Muscle layer of colon (tissue), 2 donors: Measurements from ENCODE around the gene TDP2.
"Not testable (repeated sequence)": the region's sequence is repeated elsewhere in the genome, so short reads cannot be mapped to it uniquely, and the experiment has no call there.

Experiments
- H3K27ac ChIP-seq: one replicate; pipeline ENCODE4 v1.7.0; 2013; ENCODE audit warnings: low read depth, mild to moderate bottlenecking, low read length, moderate library complexity
- H3K27me3 ChIP-seq, 2 donors: one replicate each; pipeline ENCODE4 v1.7.0; 2013; ENCODE audit warnings: low read length in 2 of 2, mild to moderate bottlenecking in 2 of 2; ENCODE audit not compliant: insufficient read depth in 2 of 2, control insufficient read depth in 1 of 2
- H3K36me3 ChIP-seq: one replicate; pipeline ENCODE4 v1.7.0; 2013; ENCODE audit warnings: mild to moderate bottlenecking, low read length; ENCODE audit not compliant: insufficient read depth
- H3K4me1 ChIP-seq: one replicate; pipeline ENCODE4 v1.7.0; 2013; ENCODE audit warnings: mild to moderate bottlenecking, low read length; ENCODE audit not compliant: insufficient read depth
- H3K4me3 ChIP-seq, 2 donors: one replicate each; pipeline ENCODE4 v1.7.0; 2013; ENCODE audit warnings: low read length in 2 of 2, low read depth in 1 of 2, mild to moderate bottlenecking in 1 of 2, moderate library complexity in 1 of 2
- H3K9ac ChIP-seq: one replicate; pipeline ENCODE4 v1.7.0; 2013; ENCODE audit warnings: low read length
- H3K9me3 ChIP-seq: one replicate; pipeline ENCODE4 v1.7.0; 2013; ENCODE audit warnings: mild to moderate bottlenecking, low read length
- donor health status: abdominal sarcoma.
- donor health status: Adenocarcinoma of cecum.

The TDP2 gene

GRCh38 chr6:24666641-24667377 lies at the start of gene TDP2, which contains the start of gene ACOT13:
Gene TDP2 (minus strand): TSS chr6:24666899. CDS start chr6:24666862, 37 bp downstream.
Gene ACOT13 (plus strand): TSS chr6:24667077. CDS start chr6:24667264, 187 bp downstream.
- Histone ChIP-seq H3K27me3 (no peaks in the 10 kb centered on the region), H3K9ac (peak within 1 kb of the TSS; percentile 97), H3K4me1 (peaks cover 24% of the 10 kb centered on the region), H3K27ac (peak within 1 kb of the TSS; percentile 95), H3K4me3 (peak within 1 kb of the TSS; percentile 97 to 100), H3K9me3 (no peaks in the 10 kb centered on the region), H3K36me3 (peaks cover 14% of the 10 kb centered on the region)

- Histone ChIP-seq H3K9ac (no peak overlapping the region), H3K27ac (no peak overlapping the region), H3K27me3 (no peaks in the 10 kb centered on the region), H3K4me3 (no peak overlapping the region), H3K9me3 (no peaks in the 10 kb centered on the region), H3K36me3 (peaks cover 90% of the 10 kb centered on the region), H3K4me1 (peaks cover 33% of the 10 kb centered on the region)
Measured at GRCh38 chr6:24710519-24711303, 44.0 kb upstream of the TDP2 start.

- H3K4me1 ChIP-seq = peaks cover 21% of the 10 kb centered on the region
- H3K9me3 ChIP-seq = no peaks in the 10 kb centered on the region
- H3K4me3 ChIP-seq = no peak overlapping the region
- H3K36me3 ChIP-seq = peaks cover 92% of the 10 kb centered on the region
- H3K27ac ChIP-seq = no peak overlapping the region
- no peak overlapping the region for H3K9ac ChIP-seq
- no peaks in the 10 kb centered on the region for H3K27me3 ChIP-seq
Measured at GRCh38 chr6:24709014-24709711, 42.5 kb upstream of the TDP2 start.

- Histone ChIP-seq H3K4me1 (peaks cover 15% of the 10 kb centered on the region), H3K4me3 (no peak overlapping the region), H3K27me3 (no peaks in the 10 kb centered on the region), H3K27ac (no peak overlapping the region), H3K36me3 (peaks cover 91% of the 10 kb centered on the region), H3K9me3 (no peaks in the 10 kb centered on the region), H3K9ac (no peak overlapping the region)
Measured at GRCh38 chr6:24708612-24709011, 41.9 kb upstream of the TDP2 start.

- no peaks in the 10 kb centered on the region for H3K27me3 ChIP-seq
- no peak overlapping the region for H3K27ac ChIP-seq
- no peaks in the 10 kb centered on the region for H3K9me3 ChIP-seq
Measured at GRCh38 chr6:24704468-24704867, 37.8 kb upstream of the TDP2 start.

GRCh38 chr6:24702720-24703282 lies 36.1 kb upstream of the TDP2 start:
- peaks cover 59% of the 10 kb centered on the region for H3K36me3 ChIP-seq
- H3K9me3 ChIP-seq = no peaks in the 10 kb centered on the region
- H3K9ac ChIP-seq = no peak overlapping the region
- no peaks in the 10 kb centered on the region for H3K4me1 ChIP-seq
- no peaks in the 10 kb centered on the region for H3K27me3 ChIP-seq
- no peak overlapping the region for H3K4me3 ChIP-seq
- H3K27ac ChIP-seq = no peak overlapping the region

More at GRCh38 chr6:24704468-24704867, 37.8 kb upstream of the TDP2 start:
- peaks cover 72% of the 10 kb centered on the region for H3K36me3 ChIP-seq
- no peak overlapping the region for H3K4me3 ChIP-seq
- H3K9ac ChIP-seq = no peak overlapping the region
- H3K4me1 ChIP-seq = peaks cover under 1% of the 10 kb centered on the region

GRCh38 chr6:24699521-24700359 lies 33.0 kb upstream of the TDP2 start:
- Histone ChIP-seq H3K4me1 (no peaks in the 10 kb centered on the region), H3K36me3 (peaks cover 32% of the 10 kb centered on the region), H3K9ac (no peak overlapping the region), H3K27ac (no peak overlapping the region), H3K9me3 (no peaks in the 10 kb centered on the region), H3K4me3 (no peak overlapping the region), H3K27me3 (no peaks in the 10 kb centered on the region)

GRCh38 chr6:24696097-24696496 lies 29.4 kb upstream of the TDP2 start:
- Histone ChIP-seq H3K4me3 (no peak overlapping the region), H3K9me3 (no peaks in the 10 kb centered on the region), H3K27ac (no peak overlapping the region), H3K27me3 (no peaks in the 10 kb centered on the region), H3K36me3 (peaks cover 9% of the 10 kb centered on the region), H3K4me1 (no peaks in the 10 kb centered on the region), H3K9ac (no peak overlapping the region)

- H3K9ac ChIP-seq, H3K9me3 ChIP-seq, H3K4me3 ChIP-seq, H3K27ac ChIP-seq, H3K27me3 ChIP-seq, H3K36me3 ChIP-seq, H3K4me1 ChIP-seq: not testable (repeated sequence)
Measured at GRCh38 chr6:24695635-24696034, 28.9 kb upstream of the TDP2 start.

- no peak overlapping the region for H3K9ac ChIP-seq
- no peaks in the 10 kb centered on the region for H3K4me1 ChIP-seq
- no peak overlapping the region for H3K4me3 ChIP-seq
- H3K27me3 ChIP-seq = no peaks in the 10 kb centered on the region
- no peak overlapping the region for H3K27ac ChIP-seq
- no peaks in the 10 kb centered on the region for H3K9me3 ChIP-seq
- H3K36me3 ChIP-seq = peaks cover 5% of the 10 kb centered on the region
Measured at GRCh38 chr6:24694198-24694597, 27.5 kb upstream of the TDP2 start.
